HG02870 (cell line): ENCODE data around the gene KCNQ1.

Experiments
- ATAC-seq: cut with Tn5 transposase; IDR thresholded peaks from one replicate; pipeline ENCODE4 v1.9.1; 2021; ENCODE audit warnings: mild to moderate bottlenecking, moderate library complexity; ENCODE audit not compliant: unreplicated experiment

KCNQ1 gene

GRCh38 chr11:2410616-2411015, 34.2 kb upstream of the KCNQ1 start:
- ATAC-seq: no peak

GRCh38 chr11:2411446-2412305, 33.1 kb upstream of the KCNQ1 start:
- ATAC-seq: no peak

GRCh38 chr11:2412323-2412722, 32.5 kb upstream of the KCNQ1 start:
- ATAC-seq: no peak

- ATAC-seq: no peak
These were observed 30.8 kb upstream of the KCNQ1 start for GRCh38 chr11:2413742-2414579.

- no peak for ATAC-seq
These were observed 30.2 kb upstream of the KCNQ1 start for GRCh38 chr11:2414616-2415015.

GRCh38 chr11:2415171-2415570, 29.6 kb upstream of the KCNQ1 start:
- ATAC-seq: no peak

GRCh38 chr11:2415601-2416380, 29.0 kb upstream of the KCNQ1 start:
- no peak for ATAC-seq

GRCh38 chr11:2416765-2417164, 28.0 kb upstream of the KCNQ1 start:
- ATAC-seq: no peak

- ATAC-seq: no peak
These were observed 26.7 kb upstream of the KCNQ1 start for GRCh38 chr11:2417856-2418692.

- ATAC-seq: no peak
These were observed 26.0 kb upstream of the KCNQ1 start for GRCh38 chr11:2418693-2419360.

- no peak for ATAC-seq
These were observed 24.9 kb upstream of the KCNQ1 start for GRCh38 chr11:2419638-2420501.

- ATAC-seq: no peak
These were observed 24.1 kb upstream of the KCNQ1 start for GRCh38 chr11:2420502-2421225.

GRCh38 chr11:2421226-2421994, 23.4 kb upstream of the KCNQ1 start:
- ATAC-seq: no peak

- ATAC-seq: no peak
These were observed 22.8 kb upstream of the KCNQ1 start for GRCh38 chr11:2421996-2422395.

GRCh38 chr11:2422461-2423156, 22.2 kb upstream of the KCNQ1 start:
- ATAC-seq: no peak

- ATAC-seq: no peak
These were observed 21.4 kb upstream of the KCNQ1 start for GRCh38 chr11:2423157-2424025.
